ENCODE results near the gene NTN5. TPM values are rescaled to one million over a fixed set of nuclear protein-coding genes. Genes with fewer than 3 reads are reported as not detected.
A peak's percentile ranks its signal among the peaks of the same experiment; 100 is the strongest.

NTN5 gene
- total and polyA plus RNA-seq, 9 of the 15 experiments (the other 6 are each of a cell fraction or from before 2014, with no cell fraction given): not detected

DNA sequence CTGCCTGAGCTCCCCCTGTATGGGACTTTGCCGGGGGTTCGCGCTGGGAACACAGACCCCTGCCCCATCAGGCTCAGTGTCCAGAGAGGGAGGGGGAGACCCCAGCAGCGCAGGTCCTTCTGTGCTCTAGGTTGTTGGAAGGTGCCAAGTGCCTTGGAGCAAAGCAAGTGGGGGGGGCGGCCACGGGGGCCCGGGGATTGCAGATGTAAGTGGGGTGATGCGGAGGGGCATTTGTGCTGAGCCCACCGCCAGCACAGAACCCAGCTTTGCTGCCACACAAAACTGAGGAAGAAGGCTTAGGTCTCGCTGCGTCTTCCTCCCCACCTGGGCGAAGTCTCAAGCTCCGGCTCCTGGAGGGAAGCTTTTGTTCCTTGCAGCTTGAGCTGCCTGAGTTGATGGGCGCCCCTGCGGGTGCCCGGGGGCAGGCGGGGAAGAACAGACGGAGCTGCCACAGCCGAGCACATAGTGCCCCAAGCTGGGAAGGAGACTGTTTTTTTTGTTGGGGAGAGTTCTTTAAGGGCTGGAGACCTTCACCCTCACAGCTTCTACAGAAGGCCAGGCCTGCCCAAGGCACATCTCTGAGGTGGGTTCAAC lies 1.5 kb upstream of the NTN5 start:
- BruUV-seq (replicated peaks): no TSS peak
- Histone ChIP-seq H3K4me1 (replicated peaks in 1 of 2; ENCODE audit: control insufficient read depth in 2 of 2, insufficient read depth in 2 of 2, low read length in 2 of 2) (peaks cover 13 to 60% of the 10 kb centered on the region in 2 experiments; a peak in 4 of 5 replicates), H3K4me2 (ENCODE audit: insufficient read depth, low read length) (no peak overlapping the region), H4K20me1 (replicated peaks; ENCODE audit: control insufficient read depth, insufficient read depth, low read length) (no peaks in the 10 kb centered on the region), H3K36me3 (ENCODE audit: control insufficient read depth, insufficient read depth, low read length) (no peaks in the 10 kb centered on the region), H3K9me1 (ENCODE audit: control insufficient read depth, insufficient read depth, low read length) (no peaks in the 10 kb centered on the region), H3K27ac (ENCODE audit: extremely low read depth, low read depth, low read length) (no peak overlapping the region), H3K79me2 (ENCODE audit: control insufficient read depth, insufficient read depth, low read length) (no peaks in the 10 kb centered on the region), H3K9ac (ENCODE audit: insufficient read depth in 1 of 2, low read depth in 2 of 2, low read length in 2 of 2) (0 out of 4 replicates have a peak overlapping the region, but pooled peaks of 1 of the 2 experiments have one; percentile 2), H2AFZ (ENCODE audit: low read depth, low read length) (no peak overlapping the region), H3K27me3 (ENCODE audit: control insufficient read depth in 2 of 2, insufficient read depth in 2 of 2, low read length in 2 of 2) (no peaks in the 10 kb centered on the region), H3K4me3 (no peak overlapping the region), H3K9me3 (replicated peaks; ENCODE audit: control insufficient read depth, insufficient read depth, low read depth, low read length) (no peaks in the 10 kb centered on the region)
- CTCF ChIA-PET (ENCODE audit: low intra/inter-chr PET ratio): interaction anchor here (1.1 kb wide), 1 partner anchor 111 kb away, joined by 5 read pairs; no protein-coding TSS in a partner anchor
- POLR2A ChIA-PET: interaction anchor here (0.6 to 1.0 kb wide), 5 partner anchors 9 to 1127 kb away, joined by 3 to 4 read pairs (median 4); partner anchors contain the start of gene PLEKHA4
- ATAC-seq (no peak), FAIRE-seq (no peak), DNase-seq (ENCODE audit: extremely low read depth in 1 of 4, low spot score in 3 of 4) (no peak)
- TF ChIP-seq, protein P1, sequence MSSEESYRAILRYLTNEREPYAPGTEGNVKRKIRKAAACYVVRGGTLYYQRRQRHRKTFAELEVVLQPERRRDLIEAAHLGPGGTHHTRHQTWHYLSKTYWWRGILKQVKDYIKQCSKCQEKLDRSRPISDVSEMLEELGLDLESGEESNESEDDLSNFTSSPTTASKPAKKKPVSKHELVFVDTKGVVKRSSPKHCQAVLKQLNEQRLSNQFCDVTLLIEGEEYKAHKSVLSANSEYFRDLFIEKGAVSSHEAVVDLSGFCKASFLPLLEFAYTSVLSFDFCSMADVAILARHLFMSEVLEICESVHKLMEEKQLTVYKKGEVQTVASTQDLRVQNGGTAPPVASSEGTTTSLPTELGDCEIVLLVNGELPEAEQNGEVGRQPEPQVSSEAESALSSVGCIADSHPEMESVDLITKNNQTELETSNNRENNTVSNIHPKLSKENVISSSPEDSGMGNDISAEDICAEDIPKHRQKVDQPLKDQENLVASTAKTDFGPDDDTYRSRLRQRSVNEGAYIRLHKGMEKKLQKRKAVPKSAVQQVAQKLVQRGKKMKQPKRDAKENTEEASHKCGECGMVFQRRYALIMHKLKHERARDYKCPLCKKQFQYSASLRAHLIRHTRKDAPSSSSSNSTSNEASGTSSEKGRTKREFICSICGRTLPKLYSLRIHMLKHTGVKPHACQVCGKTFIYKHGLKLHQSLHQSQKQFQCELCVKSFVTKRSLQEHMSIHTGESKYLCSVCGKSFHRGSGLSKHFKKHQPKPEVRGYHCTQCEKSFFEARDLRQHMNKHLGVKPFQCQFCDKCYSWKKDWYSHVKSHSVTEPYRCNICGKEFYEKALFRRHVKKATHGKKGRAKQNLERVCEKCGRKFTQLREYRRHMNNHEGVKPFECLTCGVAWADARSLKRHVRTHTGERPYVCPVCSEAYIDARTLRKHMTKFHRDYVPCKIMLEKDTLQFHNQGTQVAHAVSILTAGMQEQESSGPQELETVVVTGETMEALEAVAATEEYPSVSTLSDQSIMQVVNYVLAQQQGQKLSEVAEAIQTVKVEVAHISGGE (CRISPR knock-in tag; IDR thresholded peaks at IDR 0.05): no peak
- TF ChIP-seq PURB (CRISPR knock-in tag; IDR thresholded peaks at IDR 0.05; ENCODE audit: low read depth) (no peak), CC2D1A (IDR thresholded peaks at IDR 0.05) (no peak)
- WGBS (ENCODE audit: insufficient coverage, low coverage, missing lambda C conversion rate): 82% methylated on average over 12 of the region's 19 CpGs
- intact Hi-C loops (cut with micrococcal nuclease): loop anchor here (2.0 kb wide), 1 partner anchor 40 kb away; no protein-coding TSS in a partner anchor
- in situ Hi-C loops (cut with MboI): no loop called here
